ENCODE data around the gene ELOVL7. TPM values are rescaled to one million over a fixed set of nuclear protein-coding genes. Genes with fewer than 3 reads are reported as not detected.

Gene ELOVL7
- total and polyA plus RNA-seq, 4 donors, result 0.21 to 2.3 (median 0.76) TPM

GRCh38 chr5:60703944-60704343, 140.1 kb downstream of the ELOVL7 start:
- Histone ChIP-seq H3K27ac (ENCODE audit: low read depth in 1 of 2, low read length in 2 of 2) (no peak overlapping the region), H3K4me1 (ENCODE audit: control insufficient read depth in 4 of 4, insufficient read depth in 4 of 4, low read length in 3 of 4) (peaks cover 0 to 16% (median 10%) of the 10 kb centered on the region in 4 donors), H3K9ac (ENCODE audit: low read depth in 1 of 2, low read length in 2 of 2) (no peak overlapping the region), H3K4me3 (ENCODE audit: low read depth in 1 of 3, low read length in 3 of 3) (no peak overlapping the region), H3K9me3 (ENCODE audit: control insufficient read depth in 4 of 4, low read length in 3 of 4) (no peaks in the 10 kb centered on the region), H3K36me3 (ENCODE audit: control insufficient read depth in 4 of 4, insufficient read depth in 3 of 4, low read depth in 1 of 4, low read length in 3 of 4) (no peaks in the 10 kb centered on the region), H3K27me3 (ENCODE audit: control insufficient read depth in 4 of 4, insufficient read depth in 4 of 4, low read length in 3 of 4) (no peaks in the 10 kb centered on the region)
- no peak for TF ChIP-seq REST (IDR thresholded peaks at IDR 0.05)
- no peak for TF ChIP-seq TAF1 (conservative IDR thresholded peaks at IDR 0.05)
- DNase-seq (ENCODE audit: low spot score), result no peak
- WGBS, result 89% methylated on average over 2 of the region's 2 CpGs

Other genes with a start within 250 kb of the ELOVL7 start
- gene DEPDC1B, start 144.1 kb downstream of the ELOVL7 start, total RNA-seq, result 10 to 100 TPM in 1 of 2 donors, under 1 TPM in 1; 0.17 to 26.3 TPM
- gene DEPDC1B, start 144.1 kb downstream of the ELOVL7 start, polyA plus RNA-seq, result under 1 TPM; 0.48 to 0.56 TPM
- 10 to 100 TPM in 1 of 2 donors, 1 to 10 TPM in 1; 8.3 to 14.5 TPM for gene ERCC8, start 100.8 kb upstream of the ELOVL7 start, total RNA-seq
- 1 to 10 TPM; 2.6 to 4.1 TPM for gene ERCC8, start 100.8 kb upstream of the ELOVL7 start, polyA plus RNA-seq
- gene NDUFAF2, start 100.9 kb upstream of the ELOVL7 start, total RNA-seq, result 1 to 10 TPM; 4.3 to 5.4 TPM
- 10 to 100 TPM; 19.6 to 21.3 TPM for gene NDUFAF2, start 100.9 kb upstream of the ELOVL7 start, polyA plus RNA-seq